Karpas-422 (cell line): Measurements from ENCODE around the gene CST7. TPM values are rescaled to one million over a fixed set of nuclear protein-coding genes. Genes with fewer than 3 reads are reported as not detected.

Experiments
- DNase-seq: peaks from one replicate; pipeline ENCODE4 v3.0.0-alpha.2; 2015
- H2AFZ ChIP-seq: fragments of 200-600 bp; sonication (generic); 2 replicates; pipeline ENCODE4 v1.6.1; 2014; ENCODE audit warnings: antibody characterized with exemption, low read length, mixed read lengths
- H3K27ac ChIP-seq: fragments of 200-600 bp; sonication (generic); 2 replicates; pipeline ENCODE4 v1.5.1; 2014; ENCODE audit warnings: mild to moderate bottlenecking, low read length, moderate library complexity
- H3K27me3 ChIP-seq: fragments of 200-600 bp; sonication (generic); 2 replicates; pipeline ENCODE4 v1.6.1; 2014; ENCODE audit warnings: low read length, mixed read lengths
- H3K36me3 ChIP-seq: fragments of 200-600 bp; sonication (generic); 2 replicates; pipeline ENCODE4 v1.6.1; 2014; ENCODE audit warnings: low read length, mixed read lengths; ENCODE audit not compliant: insufficient read depth
- H3K4me1 ChIP-seq: fragments of 200-600 bp; sonication (generic); 2 replicates; pipeline ENCODE4 v1.6.1; 2014; ENCODE audit warnings: mild to moderate bottlenecking, low read length, mixed read lengths
- H3K4me2 ChIP-seq: fragments of 200-600 bp; sonication (generic); 2 replicates; pipeline ENCODE4 v1.6.1; 2014; ENCODE audit warnings: low read length, low read depth, mild to moderate bottlenecking; ENCODE audit not compliant: poor library complexity, severe bottlenecking
- H3K4me3 ChIP-seq: fragments of 200-600 bp; sonication (generic); 2 replicates; pipeline ENCODE4 v1.5.1; 2014; ENCODE audit warnings: mild to moderate bottlenecking, antibody characterized with exemption, low read length, mixed read lengths
- H3K79me2 ChIP-seq: fragments of 200-600 bp; sonication (generic); 2 replicates; pipeline ENCODE4 v1.6.1; 2014; ENCODE audit warnings: mild to moderate bottlenecking, low read length, mixed read lengths
- H3K9ac ChIP-seq: fragments of 200-600 bp; sonication (generic); 2 replicates; pipeline ENCODE4 v1.6.0; 2014; ENCODE audit warnings: low read length
- H3K9me2 ChIP-seq: fragments of 200-600 bp; sonication (generic), shearing (Covaris generic); replicated peaks from 2 replicates; pipeline ENCODE4 v1.6.0; 2014; ENCODE audit warnings: mild to moderate bottlenecking, low read length, moderate library complexity; ENCODE audit not compliant: insufficient read depth
- H3K9me3 ChIP-seq: fragments of 300-700, 200-600 bp; sonication (generic); 2 replicates; pipeline ENCODE4 v1.6.1; 2014; ENCODE audit warnings: low read length, mixed read lengths
- H4K20me1 ChIP-seq: fragments of 200-600 bp; sonication (generic); 2 replicates; pipeline ENCODE4 v1.6.1; 2014; ENCODE audit warnings: mild to moderate bottlenecking, antibody characterized with exemption, low read length, low read depth; ENCODE audit not compliant: insufficient read depth
- total RNA-seq: library from RNA; depleted of rRNA; stranded (reverse); fragments of >200 nt; shearing (Covaris generic); gene quantifications from 2 replicates; pipeline ENCODE4 v1.2.3, GENCODE V29; 2014; ENCODE audit warnings: low replicate concordance

Gene CST7
- total RNA-seq, 1 experiment from 2014 or later = not detected

GRCh38 chr20:24950836-24951525 lies 1.9 kb downstream of the CST7 start:
- Histone ChIP-seq H3K4me3 (no peak overlapping the region), H3K9me2 (no peaks in the 10 kb centered on the region), H2AFZ (no peak overlapping the region), H3K79me2 (no peaks in the 10 kb centered on the region), H3K9ac (no peak overlapping the region), H3K27ac (no peak overlapping the region), H3K27me3 (no peaks in the 10 kb centered on the region), H3K4me1 (no peaks in the 10 kb centered on the region), H3K4me2 (no peak overlapping the region), H4K20me1 (no peaks in the 10 kb centered on the region), H3K9me3 (no peaks in the 10 kb centered on the region), H3K36me3 (no peaks in the 10 kb centered on the region)
- no peak for DNase-seq

- Histone ChIP-seq H3K4me1 (no peaks in the 10 kb centered on the region), H2AFZ (no peak overlapping the region), H3K9me3 (no peaks in the 10 kb centered on the region), H4K20me1 (no peaks in the 10 kb centered on the region), H3K4me2 (no peak overlapping the region), H3K79me2 (no peaks in the 10 kb centered on the region), H3K4me3 (no peak overlapping the region), H3K9ac (no peak overlapping the region), H3K27me3 (no peaks in the 10 kb centered on the region), H3K9me2 (no peaks in the 10 kb centered on the region), H3K36me3 (no peaks in the 10 kb centered on the region), H3K27ac (no peak overlapping the region)
- no peak for DNase-seq
Measured at GRCh38 chr20:24951536-24952083, 2.5 kb downstream of the CST7 start.

- H3K4me1 ChIP-seq = no peaks in the 10 kb centered on the region
- H3K27ac ChIP-seq = no peak overlapping the region
- no peaks in the 10 kb centered on the region for H3K27me3 ChIP-seq
- no peaks in the 10 kb centered on the region for H3K79me2 ChIP-seq
- H3K9ac ChIP-seq = no peak overlapping the region
- no peaks in the 10 kb centered on the region for H4K20me1 ChIP-seq
- H3K4me2 ChIP-seq = no peak overlapping the region
- no peaks in the 10 kb centered on the region for H3K9me3 ChIP-seq
- no peaks in the 10 kb centered on the region for H3K36me3 ChIP-seq
- no peak overlapping the region for H2AFZ ChIP-seq
- no peaks in the 10 kb centered on the region for H3K9me2 ChIP-seq
- DNase-seq = no peak
- no peak overlapping the region for H3K4me3 ChIP-seq
Measured at GRCh38 chr20:24952376-24953208, 3.5 kb downstream of the CST7 start.

GRCh38 chr20:24953209-24953575 lies 4.1 kb downstream of the CST7 start:
- no peak for DNase-seq
- H3K79me2 ChIP-seq = no peaks in the 10 kb centered on the region
- H3K4me1 ChIP-seq = no peaks in the 10 kb centered on the region
- no peak overlapping the region for H2AFZ ChIP-seq
- H3K4me2 ChIP-seq = no peak overlapping the region
- no peak overlapping the region for H3K9ac ChIP-seq
- H3K4me3 ChIP-seq = no peak overlapping the region
- no peaks in the 10 kb centered on the region for H3K9me3 ChIP-seq
- no peaks in the 10 kb centered on the region for H3K27me3 ChIP-seq
- H3K36me3 ChIP-seq = no peaks in the 10 kb centered on the region
- H4K20me1 ChIP-seq = no peaks in the 10 kb centered on the region
- H3K9me2 ChIP-seq = no peaks in the 10 kb centered on the region
- no peak overlapping the region for H3K27ac ChIP-seq

GRCh38 chr20:24953621-24954133 lies 4.6 kb downstream of the CST7 start:
- H2AFZ ChIP-seq = no peak overlapping the region
- no peaks in the 10 kb centered on the region for H3K27me3 ChIP-seq
- no peaks in the 10 kb centered on the region for H3K79me2 ChIP-seq
- H3K4me3 ChIP-seq = no peak overlapping the region
- H3K27ac ChIP-seq = no peak overlapping the region
- H3K9me2 ChIP-seq = no peaks in the 10 kb centered on the region
- H3K4me2 ChIP-seq = no peak overlapping the region
- no peak overlapping the region for H3K9ac ChIP-seq
- H3K4me1 ChIP-seq = no peaks in the 10 kb centered on the region
- H4K20me1 ChIP-seq = no peaks in the 10 kb centered on the region
- DNase-seq = no peak
- H3K9me3 ChIP-seq = no peaks in the 10 kb centered on the region
- no peaks in the 10 kb centered on the region for H3K36me3 ChIP-seq

GRCh38 chr20:24954151-24954550 lies 5.1 kb downstream of the CST7 start:
- no peak for DNase-seq
- Histone ChIP-seq H2AFZ (no peak overlapping the region), H3K4me2 (no peak overlapping the region), H3K9me2 (no peaks in the 10 kb centered on the region), H3K79me2 (no peaks in the 10 kb centered on the region), H3K9me3 (no peaks in the 10 kb centered on the region), H3K9ac (no peak overlapping the region), H3K4me3 (no peak overlapping the region), H4K20me1 (no peaks in the 10 kb centered on the region), H3K27ac (no peak overlapping the region), H3K36me3 (no peaks in the 10 kb centered on the region), H3K27me3 (no peaks in the 10 kb centered on the region), H3K4me1 (no peaks in the 10 kb centered on the region)

GRCh38 chr20:24954566-24954965 lies 5.5 kb downstream of the CST7 start:
- Histone ChIP-seq H3K4me1 (no peaks in the 10 kb centered on the region), H3K9ac (no peak overlapping the region), H3K79me2 (no peaks in the 10 kb centered on the region), H3K4me2 (no peak overlapping the region), H3K36me3 (no peaks in the 10 kb centered on the region), H3K4me3 (no peak overlapping the region), H4K20me1 (no peaks in the 10 kb centered on the region), H3K9me2 (no peaks in the 10 kb centered on the region), H3K27ac (no peak overlapping the region), H3K9me3 (no peaks in the 10 kb centered on the region), H3K27me3 (no peaks in the 10 kb centered on the region), H2AFZ (no peak overlapping the region)
- no peak for DNase-seq

GRCh38 chr20:24955045-24955444 lies 6.0 kb downstream of the CST7 start:
- H3K27me3 ChIP-seq = no peaks in the 10 kb centered on the region
- H3K4me3 ChIP-seq = no peak overlapping the region
- H3K4me1 ChIP-seq = no peaks in the 10 kb centered on the region
- peak; percentile 46 for DNase-seq
- no peaks in the 10 kb centered on the region for H3K36me3 ChIP-seq
- H3K9ac ChIP-seq = no peak overlapping the region
- no peak overlapping the region for H2AFZ ChIP-seq
- no peaks in the 10 kb centered on the region for H3K9me2 ChIP-seq
- no peaks in the 10 kb centered on the region for H4K20me1 ChIP-seq
- no peak overlapping the region for H3K27ac ChIP-seq
- H3K79me2 ChIP-seq = no peaks in the 10 kb centered on the region
- no peak overlapping the region for H3K4me2 ChIP-seq
- no peaks in the 10 kb centered on the region for H3K9me3 ChIP-seq
